Activated T-cell treated with anti-CD3 and anti-CD28 coated beads, Interleukin-2, amount 50 U/mL, for 24 hours (primary cell): ENCODE results near the gene SPNS3.

Experiments
- DNase-seq: peaks from one replicate; pipeline ENCODE4 v3.0.0-alpha.2; 2020
- H3K27ac Mint-ChIP-seq: 2 replicates; pipeline ENCODE4 v1.8.0; 2020; ENCODE audit warnings: mild to moderate bottlenecking, mixed read lengths
- H3K27me3 Mint-ChIP-seq: 2 replicates; pipeline ENCODE4 v1.8.0; 2020; ENCODE audit warnings: mixed read lengths
- H3K36me3 Mint-ChIP-seq: 2 replicates; pipeline ENCODE4 v1.8.0; 2020; ENCODE audit warnings: low read depth, mixed read lengths
- H3K4me1 Mint-ChIP-seq: 2 replicates; pipeline ENCODE4 v1.8.0; 2020; ENCODE audit warnings: low read depth, mixed read lengths
- H3K4me3 Mint-ChIP-seq: 2 replicates; pipeline ENCODE4 v1.8.0; 2020; ENCODE audit warnings: mild to moderate bottlenecking, moderate library complexity, mixed read lengths
- H3K9me3 Mint-ChIP-seq: 2 replicates; pipeline ENCODE4 v1.8.0; 2020; ENCODE audit warnings: mixed read lengths

SPNS3 gene, protein sequence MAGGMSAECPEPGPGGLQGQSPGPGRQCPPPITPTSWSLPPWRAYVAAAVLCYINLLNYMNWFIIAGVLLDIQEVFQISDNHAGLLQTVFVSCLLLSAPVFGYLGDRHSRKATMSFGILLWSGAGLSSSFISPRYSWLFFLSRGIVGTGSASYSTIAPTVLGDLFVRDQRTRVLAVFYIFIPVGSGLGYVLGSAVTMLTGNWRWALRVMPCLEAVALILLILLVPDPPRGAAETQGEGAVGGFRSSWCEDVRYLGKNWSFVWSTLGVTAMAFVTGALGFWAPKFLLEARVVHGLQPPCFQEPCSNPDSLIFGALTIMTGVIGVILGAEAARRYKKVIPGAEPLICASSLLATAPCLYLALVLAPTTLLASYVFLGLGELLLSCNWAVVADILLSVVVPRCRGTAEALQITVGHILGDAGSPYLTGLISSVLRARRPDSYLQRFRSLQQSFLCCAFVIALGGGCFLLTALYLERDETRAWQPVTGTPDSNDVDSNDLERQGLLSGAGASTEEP

DNA sequence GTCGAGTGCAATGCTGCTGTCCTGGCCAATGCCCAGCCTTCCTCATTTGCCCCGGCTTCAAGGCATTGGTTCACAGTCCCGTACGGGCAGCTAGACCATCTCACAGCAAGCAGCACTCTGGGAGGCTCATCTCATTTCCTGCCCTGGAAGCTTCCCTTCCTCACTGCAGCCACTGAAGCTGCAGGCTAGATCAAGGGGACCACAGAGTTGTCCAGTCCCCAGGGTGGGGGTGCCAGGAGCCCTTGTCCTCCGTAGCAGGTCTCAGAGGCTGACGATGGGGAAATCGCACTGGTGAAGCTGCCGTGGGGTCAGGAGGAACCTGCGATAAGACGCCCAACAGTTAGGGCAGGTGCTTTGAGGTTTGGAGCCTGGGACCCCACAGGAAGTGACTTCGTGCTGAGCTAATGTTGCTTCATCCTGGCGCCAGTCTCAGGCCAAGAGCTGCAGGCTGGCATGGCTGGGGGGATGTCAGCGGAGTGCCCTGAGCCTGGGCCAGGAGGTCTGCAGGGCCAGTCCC is at the start of gene SPNS3:
SPNS3 (plus strand) TSS at position 426 of the 517 bp plus-strand sequence; CDS start at position 454, 28 bp downstream.
- DNase-seq = peak; percentile 70
- peak within 1 kb of the TSS; percentile 89 for H3K27ac Mint-ChIP-seq
- no peaks in the 10 kb centered on the region for H3K36me3 Mint-ChIP-seq
- peak within 1 kb of the TSS; percentile 54 for H3K4me3 Mint-ChIP-seq
- no peaks in the 10 kb centered on the region for H3K27me3 Mint-ChIP-seq
- H3K9me3 Mint-ChIP-seq = no peaks in the 10 kb centered on the region
- H3K4me1 Mint-ChIP-seq = peaks cover 28% of the 10 kb centered on the region

DNA sequence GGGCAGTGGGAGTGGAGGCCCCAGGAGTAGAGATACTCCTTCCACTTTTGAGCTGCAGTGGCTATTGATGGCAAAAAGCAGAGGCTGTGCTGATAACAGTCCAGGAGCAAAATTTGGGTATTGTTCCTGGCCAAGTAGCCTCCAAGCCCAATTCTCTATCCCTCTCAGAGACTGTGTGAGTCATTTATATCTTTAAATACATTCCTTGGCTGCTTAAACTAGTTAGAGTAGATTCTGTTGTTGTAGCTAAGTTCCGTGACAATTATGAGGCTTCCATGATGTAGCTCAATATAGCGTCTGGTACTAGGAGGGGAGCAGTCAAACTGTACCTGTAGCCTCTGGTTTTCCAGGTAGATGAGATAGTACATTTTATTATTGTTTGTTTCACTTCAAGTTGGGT is 47.3 kb upstream of the SPNS3 start:
- Mint-ChIP-seq H3K36me3 (no peaks in the 10 kb centered on the region), H3K27me3 (no peaks in the 10 kb centered on the region), H3K4me1 (peaks cover under 1% of the 10 kb centered on the region), H3K9me3 (no peaks in the 10 kb centered on the region), H3K4me3 (no peak overlapping the region), H3K27ac (no peak overlapping the region)
- no peak for DNase-seq

DNA sequence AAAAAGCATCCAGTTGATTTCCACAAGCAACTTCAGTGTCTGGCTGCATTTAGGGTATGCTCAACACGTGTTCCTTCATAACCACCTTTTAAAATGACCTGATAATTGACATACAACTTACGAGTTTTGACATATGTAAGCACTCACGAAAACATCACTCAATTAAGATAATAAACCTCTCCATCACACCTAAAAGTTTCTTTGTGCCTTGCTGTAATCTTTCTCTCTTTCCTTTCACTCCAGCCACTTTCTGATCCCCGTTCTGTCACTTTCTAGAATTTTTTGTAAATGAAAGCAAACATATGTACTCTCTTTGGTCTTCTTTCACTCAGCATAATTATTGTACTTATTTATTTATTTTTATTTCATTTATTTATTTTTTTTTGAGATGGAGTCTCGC is 46.6 kb upstream of the SPNS3 start:
- Mint-ChIP-seq H3K27me3 (no peaks in the 10 kb centered on the region), H3K4me1 (no peaks in the 10 kb centered on the region), H3K9me3 (no peaks in the 10 kb centered on the region), H3K36me3 (no peaks in the 10 kb centered on the region), H3K4me3 (no peak overlapping the region), H3K27ac (no peak overlapping the region)
- no peak for DNase-seq

DNA sequence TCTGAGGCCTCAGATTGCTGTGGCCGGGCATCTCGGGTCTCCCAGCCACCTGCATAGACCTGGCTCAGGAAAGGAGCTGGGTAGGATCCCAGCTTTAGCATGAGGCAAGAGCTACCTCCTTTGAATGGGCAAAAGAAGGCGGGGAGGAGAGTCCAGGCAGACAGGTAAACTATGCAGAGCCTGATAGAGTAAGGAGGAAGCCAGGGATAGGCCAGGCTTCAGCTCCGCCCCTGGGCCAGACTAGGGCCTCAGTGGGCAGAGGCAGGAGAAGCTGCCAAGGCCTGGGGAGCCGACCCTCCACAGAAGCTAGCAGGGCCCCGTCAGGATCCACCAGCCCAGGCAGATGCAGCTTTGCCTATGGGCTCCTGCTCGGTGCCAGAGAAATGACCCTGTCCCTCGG is 44.7 kb upstream of the SPNS3 start:
- no peaks in the 10 kb centered on the region for H3K9me3 Mint-ChIP-seq
- no peak overlapping the region for H3K27ac Mint-ChIP-seq
- no peak for DNase-seq
- H3K36me3 Mint-ChIP-seq = no peaks in the 10 kb centered on the region
- H3K4me3 Mint-ChIP-seq = no peak overlapping the region
- no peaks in the 10 kb centered on the region for H3K27me3 Mint-ChIP-seq
- H3K4me1 Mint-ChIP-seq = no peaks in the 10 kb centered on the region

DNA sequence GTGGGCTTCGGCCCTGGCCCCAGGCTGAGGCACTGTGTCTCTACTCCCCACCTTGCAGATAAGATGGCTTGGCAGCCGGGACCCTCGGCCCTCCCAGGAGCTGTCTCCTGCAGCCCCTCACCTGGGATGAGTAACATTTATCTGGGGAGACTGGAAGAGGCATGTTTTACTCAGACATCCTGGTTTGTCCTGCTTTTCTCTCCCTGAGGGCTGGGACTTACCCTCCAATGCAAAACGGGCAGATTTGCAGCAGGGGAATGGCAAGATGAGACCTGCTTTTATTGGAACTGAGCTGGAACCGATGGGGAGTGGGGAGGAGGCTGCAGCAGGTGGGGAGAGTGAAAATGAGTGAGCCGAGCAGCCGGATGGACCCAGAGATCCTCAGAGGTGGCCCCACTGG is 39.9 kb upstream of the SPNS3 start:
- no peaks in the 10 kb centered on the region for H3K36me3 Mint-ChIP-seq
- H3K9me3 Mint-ChIP-seq = no peaks in the 10 kb centered on the region
- H3K27ac Mint-ChIP-seq = no peak overlapping the region
- peaks cover 15% of the 10 kb centered on the region for H3K4me1 Mint-ChIP-seq
- H3K27me3 Mint-ChIP-seq = no peaks in the 10 kb centered on the region
- no peak for DNase-seq
- H3K4me3 Mint-ChIP-seq = no peak overlapping the region

DNA sequence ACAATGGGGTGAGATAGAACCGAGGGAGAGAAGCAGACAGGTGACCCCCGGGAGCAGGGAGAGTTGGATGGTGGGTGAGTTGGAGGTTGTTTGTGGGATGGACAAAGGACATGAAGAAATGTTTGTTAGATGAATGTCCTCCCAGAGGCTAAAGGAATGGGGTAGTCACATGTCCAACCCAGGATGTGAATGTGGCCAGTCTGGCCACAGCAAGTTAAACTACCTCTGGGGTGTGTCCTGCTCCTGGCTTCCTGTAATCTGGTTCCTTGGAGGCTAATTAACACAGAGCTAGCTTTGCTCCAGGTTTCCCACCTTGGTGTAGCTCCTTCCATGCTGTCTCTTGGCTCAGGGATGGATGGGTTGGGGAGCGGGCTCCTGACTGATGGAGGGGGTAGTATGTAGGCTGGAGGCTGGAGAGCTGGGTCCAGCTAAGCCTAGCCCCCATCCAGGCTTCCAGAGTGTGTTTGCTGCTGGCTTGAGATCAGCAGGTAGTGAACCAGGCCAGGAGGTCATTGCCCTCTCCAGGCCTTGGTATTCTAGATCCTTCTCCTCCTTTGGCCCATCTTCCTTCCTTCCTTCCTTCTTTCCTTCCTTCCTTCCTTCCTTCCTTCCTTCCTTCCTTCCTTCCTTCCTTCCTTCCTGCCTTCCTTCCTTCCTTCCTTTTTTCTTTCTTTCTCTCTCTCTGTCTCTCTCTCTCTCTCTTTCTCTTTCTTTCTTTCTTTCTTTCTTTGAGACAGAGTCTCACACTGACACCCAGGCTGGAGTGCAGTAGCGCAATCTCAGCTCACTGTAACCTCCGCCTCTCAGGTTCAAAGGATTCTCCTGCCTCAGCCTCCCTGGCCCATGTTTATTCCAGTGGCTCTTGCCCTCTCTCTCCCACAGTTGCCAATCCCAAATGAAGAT is 39.3 kb upstream of the SPNS3 start:
- Mint-ChIP-seq H3K4me3 (no peak overlapping the region), H3K27me3 (no peaks in the 10 kb centered on the region), H3K4me1 (peaks cover 15% of the 10 kb centered on the region), H3K27ac (no peak overlapping the region), H3K9me3 (no peaks in the 10 kb centered on the region), H3K36me3 (no peaks in the 10 kb centered on the region)
- DNase-seq = no peak

DNA sequence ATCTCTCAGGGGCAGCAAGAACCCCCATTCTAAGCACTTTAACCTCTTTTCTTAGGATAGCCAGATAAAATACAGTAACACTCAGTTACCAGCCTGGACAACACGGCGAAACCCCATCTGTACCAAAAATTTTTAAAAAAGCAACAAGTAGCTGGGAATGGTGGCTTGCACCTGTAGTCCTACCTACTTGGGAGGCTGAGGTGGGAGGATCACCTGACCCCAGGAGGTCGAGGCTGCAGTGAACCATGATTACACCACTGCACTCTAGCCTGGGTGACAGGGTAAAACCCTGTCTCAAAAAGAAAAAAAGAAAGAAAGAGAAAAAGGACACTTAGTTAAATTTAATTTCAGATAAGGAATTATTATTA is 38.6 kb upstream of the SPNS3 start:
- no peaks in the 10 kb centered on the region for H3K36me3 Mint-ChIP-seq
- peaks cover 15% of the 10 kb centered on the region for H3K4me1 Mint-ChIP-seq
- no peaks in the 10 kb centered on the region for H3K9me3 Mint-ChIP-seq
- no peak overlapping the region for H3K4me3 Mint-ChIP-seq
- H3K27ac Mint-ChIP-seq = no peak overlapping the region
- no peaks in the 10 kb centered on the region for H3K27me3 Mint-ChIP-seq
- DNase-seq = no peak

DNA sequence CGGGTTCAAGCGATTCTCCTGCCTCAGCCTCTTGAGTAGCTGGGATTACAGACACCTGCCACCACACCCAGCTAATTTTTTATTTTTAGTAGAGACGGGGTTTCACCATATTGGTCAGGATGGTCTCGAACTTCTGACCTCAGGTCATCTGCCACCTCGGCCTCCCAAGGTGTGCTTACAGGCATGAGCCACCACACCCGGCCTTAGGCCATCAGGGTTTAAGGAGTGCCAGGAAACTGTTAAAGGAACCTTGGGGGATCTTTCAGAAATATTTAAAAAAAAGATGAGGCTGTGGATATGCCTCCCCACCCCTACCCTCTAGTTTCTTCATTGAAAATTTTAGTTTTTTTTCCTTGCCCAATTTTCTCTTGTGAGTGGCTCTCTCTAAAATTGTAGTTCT is 35.9 kb upstream of the SPNS3 start:
- H3K9me3 Mint-ChIP-seq = no peaks in the 10 kb centered on the region
- no peaks in the 10 kb centered on the region for H3K27me3 Mint-ChIP-seq
- no peaks in the 10 kb centered on the region for H3K36me3 Mint-ChIP-seq
- DNase-seq = no peak
- H3K4me3 Mint-ChIP-seq = no peak overlapping the region
- H3K27ac Mint-ChIP-seq = no peak overlapping the region
- H3K4me1 Mint-ChIP-seq = peaks cover 15% of the 10 kb centered on the region

DNA sequence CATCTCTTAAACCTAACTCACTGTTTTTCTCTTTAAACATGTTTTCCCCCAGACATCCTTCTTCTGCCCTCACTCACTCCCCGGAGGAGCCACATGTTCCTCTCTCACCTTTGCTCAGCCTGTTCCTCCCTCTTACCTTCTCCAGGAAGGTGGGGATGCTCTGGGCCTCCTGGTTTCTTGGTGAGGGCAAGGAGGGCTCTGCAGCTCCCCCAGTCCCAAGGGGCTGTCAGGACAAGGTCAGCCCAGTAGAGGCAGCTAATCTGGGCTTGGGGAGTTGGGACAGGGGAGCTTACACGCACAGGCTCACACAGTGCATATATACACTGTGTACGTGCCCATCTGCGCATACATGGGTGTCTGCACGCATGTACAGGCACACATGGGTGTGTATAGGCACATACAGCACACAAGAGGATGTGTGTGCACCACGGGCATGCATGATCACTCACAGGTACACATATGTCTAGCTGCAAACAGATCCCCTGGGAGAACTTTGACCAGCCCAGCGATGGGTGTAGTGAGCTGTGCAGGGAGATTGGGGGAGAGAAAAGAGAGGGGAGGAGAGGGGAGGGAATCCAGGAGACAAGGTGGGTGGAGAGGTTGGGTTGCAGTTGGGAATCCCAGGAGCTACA is 28.6 kb upstream of the SPNS3 start:
- Mint-ChIP-seq H3K36me3 (no peaks in the 10 kb centered on the region), H3K27ac (no peak overlapping the region), H3K9me3 (no peaks in the 10 kb centered on the region), H3K27me3 (no peaks in the 10 kb centered on the region), H3K4me1 (no peaks in the 10 kb centered on the region), H3K4me3 (no peak overlapping the region)
- no peak for DNase-seq

DNA sequence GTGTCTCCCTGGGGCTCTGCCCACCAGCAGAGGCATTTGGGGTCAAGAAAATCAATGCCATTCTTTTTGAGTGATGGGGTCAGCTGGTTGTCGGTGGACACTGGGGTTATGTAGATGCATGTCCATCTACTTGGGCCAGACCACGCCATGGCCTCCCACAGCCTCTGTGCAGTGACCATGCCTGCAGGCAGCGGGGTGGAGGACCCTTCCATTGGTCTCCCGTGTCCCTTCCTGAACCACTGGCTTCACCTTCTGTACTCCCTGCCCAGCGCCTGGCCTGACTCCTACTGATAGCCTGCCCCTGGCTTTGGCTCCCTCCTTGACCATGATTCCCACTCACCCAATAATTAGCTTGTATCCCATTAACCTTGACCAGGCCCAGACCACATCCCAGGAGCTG is 28.0 kb upstream of the SPNS3 start:
- no peak for DNase-seq
- H3K9me3 Mint-ChIP-seq = no peaks in the 10 kb centered on the region
- H3K36me3 Mint-ChIP-seq = no peaks in the 10 kb centered on the region
- H3K27ac Mint-ChIP-seq = no peak overlapping the region
- no peaks in the 10 kb centered on the region for H3K4me1 Mint-ChIP-seq
- H3K27me3 Mint-ChIP-seq = no peaks in the 10 kb centered on the region
- H3K4me3 Mint-ChIP-seq = no peak overlapping the region

DNA sequence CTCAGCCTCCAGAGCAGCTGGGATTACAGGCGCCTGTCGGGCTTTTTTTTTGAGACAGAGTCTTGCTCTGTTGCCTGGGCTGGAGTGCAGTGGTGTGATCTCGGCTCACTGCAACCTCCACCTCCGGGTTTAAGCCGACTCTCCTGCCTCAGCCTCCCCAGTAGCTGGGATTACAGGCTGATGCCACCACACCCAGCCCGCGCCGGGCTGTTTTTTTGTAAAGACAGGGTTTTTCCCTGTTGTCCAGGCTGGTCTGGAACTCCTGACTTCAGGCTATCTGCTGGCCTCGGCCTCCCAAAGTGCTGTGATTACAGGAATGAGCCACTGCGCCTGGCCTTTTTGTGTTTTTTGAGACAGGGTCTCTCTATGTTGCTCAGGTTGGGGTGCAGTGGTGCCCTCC is 27.4 kb upstream of the SPNS3 start:
- Mint-ChIP-seq H3K9me3 (no peaks in the 10 kb centered on the region), H3K36me3 (no peaks in the 10 kb centered on the region), H3K4me1 (no peaks in the 10 kb centered on the region), H3K27ac (no peak overlapping the region), H3K4me3 (no peak overlapping the region), H3K27me3 (no peaks in the 10 kb centered on the region)
- DNase-seq = no peak

DNA sequence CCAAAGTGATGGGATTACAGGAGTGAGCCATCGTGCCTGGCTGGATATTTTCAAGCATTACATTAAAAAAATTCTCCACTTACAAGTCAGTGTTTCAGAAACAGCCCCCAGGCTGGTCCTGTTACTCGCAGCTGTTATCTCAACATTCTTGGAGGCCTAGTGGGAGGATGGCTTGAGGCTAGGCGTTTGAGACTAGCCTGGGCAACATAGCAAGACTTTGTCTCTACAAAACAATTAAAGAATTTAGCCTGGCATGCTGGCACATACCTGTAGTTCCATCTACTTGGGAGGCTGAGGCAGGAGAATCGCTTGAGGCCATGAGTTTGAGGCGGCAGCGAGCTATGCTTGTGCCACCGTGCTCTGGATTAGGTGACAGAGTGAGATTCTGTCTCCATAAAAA is 26.5 kb upstream of the SPNS3 start:
- H3K27ac Mint-ChIP-seq = no peak overlapping the region
- H3K27me3 Mint-ChIP-seq = no peaks in the 10 kb centered on the region
- H3K9me3 Mint-ChIP-seq = no peaks in the 10 kb centered on the region
- no peak for DNase-seq
- H3K4me1 Mint-ChIP-seq = no peaks in the 10 kb centered on the region
- no peak overlapping the region for H3K4me3 Mint-ChIP-seq
- H3K36me3 Mint-ChIP-seq = no peaks in the 10 kb centered on the region

DNA sequence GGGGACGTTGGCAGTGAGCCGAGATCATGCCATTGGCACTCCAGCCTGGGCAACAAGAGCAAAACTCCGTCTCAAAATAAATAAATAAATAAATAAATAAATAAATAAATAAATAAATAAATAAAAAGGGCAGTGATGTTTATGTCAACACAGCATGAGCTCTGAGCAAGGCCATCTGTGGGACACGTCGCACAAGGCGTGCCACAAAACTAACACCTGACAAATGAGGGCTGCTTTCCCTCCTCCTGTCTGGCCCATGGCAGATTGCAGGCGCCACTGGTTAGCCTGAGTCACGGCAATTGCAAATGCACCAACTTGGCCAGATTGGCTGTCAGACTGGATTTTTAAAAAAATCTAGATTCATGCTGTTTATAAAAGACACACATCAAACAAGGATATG is 25.9 kb upstream of the SPNS3 start:
- Mint-ChIP-seq H3K4me1 (peaks cover 2% of the 10 kb centered on the region), H3K4me3 (no peak overlapping the region), H3K27me3 (no peaks in the 10 kb centered on the region), H3K27ac (no peak overlapping the region), H3K9me3 (no peaks in the 10 kb centered on the region), H3K36me3 (no peaks in the 10 kb centered on the region)
- DNase-seq = no peak

DNA sequence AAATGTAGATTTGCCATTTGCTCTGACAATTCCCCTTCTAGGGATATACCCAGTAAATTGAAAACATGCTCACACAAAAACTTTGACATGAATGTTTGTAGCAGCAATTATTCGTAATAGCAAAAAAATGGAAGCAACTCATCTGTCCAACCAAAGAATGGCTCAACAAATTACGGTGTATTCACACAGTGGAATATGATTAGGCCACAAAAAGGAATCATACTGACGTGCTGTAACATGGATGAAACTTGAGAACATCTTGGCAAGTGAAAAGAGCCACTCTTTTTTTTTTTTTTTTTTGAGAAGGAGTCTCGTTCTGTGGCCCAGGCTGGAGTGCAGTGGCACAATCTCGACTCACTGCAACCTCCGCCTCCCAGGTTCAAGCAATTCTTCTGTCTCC is 24.1 kb upstream of the SPNS3 start:
- no peak overlapping the region for H3K27ac Mint-ChIP-seq
- H3K4me3 Mint-ChIP-seq = no peak overlapping the region
- H3K27me3 Mint-ChIP-seq = no peaks in the 10 kb centered on the region
- peaks cover 5% of the 10 kb centered on the region for H3K4me1 Mint-ChIP-seq
- no peak for DNase-seq
- no peaks in the 10 kb centered on the region for H3K36me3 Mint-ChIP-seq
- H3K9me3 Mint-ChIP-seq = no peaks in the 10 kb centered on the region
